ENCODE measurements around the gene TCAIM.

DNA sequence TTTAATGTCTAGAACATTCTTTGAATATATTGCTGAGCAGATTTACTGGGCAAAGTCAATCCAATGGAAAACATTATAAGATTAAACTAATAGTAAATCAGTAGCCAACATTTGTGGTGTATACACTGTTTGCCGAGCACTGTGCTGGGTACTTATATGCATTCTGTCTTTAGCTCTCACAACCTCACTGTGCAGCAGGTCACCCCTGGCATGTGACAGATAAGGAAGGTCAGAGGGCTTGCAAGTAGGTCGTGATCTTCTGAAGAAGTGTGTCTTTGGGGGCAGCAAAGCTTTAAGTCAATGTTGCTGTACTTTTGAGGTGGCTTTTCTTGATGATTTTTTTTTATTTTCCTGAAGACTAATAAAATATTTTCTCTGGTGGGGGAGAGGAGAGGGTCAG, 62.2 kb downstream of the TCAIM start:
- TF ChIP-seq ZFP3 (tag by site-specific recombination; IDR thresholded peaks at IDR 0.05; ENCODE audit: low read depth) (no peak), ZNF391 (tag by site-specific recombination; IDR thresholded peaks at IDR 0.05; ENCODE audit: borderline replicate concordance, low read depth) (no peak), ZNF24 (tag by site-specific recombination; IDR thresholded peaks at IDR 0.05) (no peak), ZNF830 (tag by site-specific recombination; IDR thresholded peaks at IDR 0.05; ENCODE audit: low read depth) (no peak), HOXC10 (CRISPR knock-in tag; IDR thresholded peaks at IDR 0.05) (no peak)
- TF ChIP-seq, protein P1, sequence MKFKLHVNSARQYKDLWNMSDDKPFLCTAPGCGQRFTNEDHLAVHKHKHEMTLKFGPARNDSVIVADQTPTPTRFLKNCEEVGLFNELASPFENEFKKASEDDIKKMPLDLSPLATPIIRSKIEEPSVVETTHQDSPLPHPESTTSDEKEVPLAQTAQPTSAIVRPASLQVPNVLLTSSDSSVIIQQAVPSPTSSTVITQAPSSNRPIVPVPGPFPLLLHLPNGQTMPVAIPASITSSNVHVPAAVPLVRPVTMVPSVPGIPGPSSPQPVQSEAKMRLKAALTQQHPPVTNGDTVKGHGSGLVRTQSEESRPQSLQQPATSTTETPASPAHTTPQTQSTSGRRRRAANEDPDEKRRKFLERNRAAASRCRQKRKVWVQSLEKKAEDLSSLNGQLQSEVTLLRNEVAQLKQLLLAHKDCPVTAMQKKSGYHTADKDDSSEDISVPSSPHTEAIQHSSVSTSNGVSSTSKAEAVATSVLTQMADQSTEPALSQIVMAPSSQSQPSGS (tag by site-specific recombination; IDR thresholded peaks at IDR 0.05; ENCODE audit: low read depth): no peak
- TF ChIP-seq, protein P2, sequence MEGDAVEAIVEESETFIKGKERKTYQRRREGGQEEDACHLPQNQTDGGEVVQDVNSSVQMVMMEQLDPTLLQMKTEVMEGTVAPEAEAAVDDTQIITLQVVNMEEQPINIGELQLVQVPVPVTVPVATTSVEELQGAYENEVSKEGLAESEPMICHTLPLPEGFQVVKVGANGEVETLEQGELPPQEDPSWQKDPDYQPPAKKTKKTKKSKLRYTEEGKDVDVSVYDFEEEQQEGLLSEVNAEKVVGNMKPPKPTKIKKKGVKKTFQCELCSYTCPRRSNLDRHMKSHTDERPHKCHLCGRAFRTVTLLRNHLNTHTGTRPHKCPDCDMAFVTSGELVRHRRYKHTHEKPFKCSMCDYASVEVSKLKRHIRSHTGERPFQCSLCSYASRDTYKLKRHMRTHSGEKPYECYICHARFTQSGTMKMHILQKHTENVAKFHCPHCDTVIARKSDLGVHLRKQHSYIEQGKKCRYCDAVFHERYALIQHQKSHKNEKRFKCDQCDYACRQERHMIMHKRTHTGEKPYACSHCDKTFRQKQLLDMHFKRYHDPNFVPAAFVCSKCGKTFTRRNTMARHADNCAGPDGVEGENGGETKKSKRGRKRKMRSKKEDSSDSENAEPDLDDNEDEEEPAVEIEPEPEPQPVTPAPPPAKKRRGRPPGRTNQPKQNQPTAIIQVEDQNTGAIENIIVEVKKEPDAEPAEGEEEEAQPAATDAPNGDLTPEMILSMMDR (tag by site-specific recombination; IDR thresholded peaks at IDR 0.05): no peak
- TF ChIP-seq, protein P3, sequence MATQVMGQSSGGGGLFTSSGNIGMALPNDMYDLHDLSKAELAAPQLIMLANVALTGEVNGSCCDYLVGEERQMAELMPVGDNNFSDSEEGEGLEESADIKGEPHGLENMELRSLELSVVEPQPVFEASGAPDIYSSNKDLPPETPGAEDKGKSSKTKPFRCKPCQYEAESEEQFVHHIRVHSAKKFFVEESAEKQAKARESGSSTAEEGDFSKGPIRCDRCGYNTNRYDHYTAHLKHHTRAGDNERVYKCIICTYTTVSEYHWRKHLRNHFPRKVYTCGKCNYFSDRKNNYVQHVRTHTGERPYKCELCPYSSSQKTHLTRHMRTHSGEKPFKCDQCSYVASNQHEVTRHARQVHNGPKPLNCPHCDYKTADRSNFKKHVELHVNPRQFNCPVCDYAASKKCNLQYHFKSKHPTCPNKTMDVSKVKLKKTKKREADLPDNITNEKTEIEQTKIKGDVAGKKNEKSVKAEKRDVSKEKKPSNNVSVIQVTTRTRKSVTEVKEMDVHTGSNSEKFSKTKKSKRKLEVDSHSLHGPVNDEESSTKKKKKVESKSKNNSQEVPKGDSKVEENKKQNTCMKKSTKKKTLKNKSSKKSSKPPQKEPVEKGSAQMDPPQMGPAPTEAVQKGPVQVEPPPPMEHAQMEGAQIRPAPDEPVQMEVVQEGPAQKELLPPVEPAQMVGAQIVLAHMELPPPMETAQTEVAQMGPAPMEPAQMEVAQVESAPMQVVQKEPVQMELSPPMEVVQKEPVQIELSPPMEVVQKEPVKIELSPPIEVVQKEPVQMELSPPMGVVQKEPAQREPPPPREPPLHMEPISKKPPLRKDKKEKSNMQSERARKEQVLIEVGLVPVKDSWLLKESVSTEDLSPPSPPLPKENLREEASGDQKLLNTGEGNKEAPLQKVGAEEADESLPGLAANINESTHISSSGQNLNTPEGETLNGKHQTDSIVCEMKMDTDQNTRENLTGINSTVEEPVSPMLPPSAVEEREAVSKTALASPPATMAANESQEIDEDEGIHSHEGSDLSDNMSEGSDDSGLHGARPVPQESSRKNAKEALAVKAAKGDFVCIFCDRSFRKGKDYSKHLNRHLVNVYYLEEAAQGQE (tag by site-specific recombination; IDR thresholded peaks at IDR 0.05): no peak
- TF ChIP-seq, protein P4, sequence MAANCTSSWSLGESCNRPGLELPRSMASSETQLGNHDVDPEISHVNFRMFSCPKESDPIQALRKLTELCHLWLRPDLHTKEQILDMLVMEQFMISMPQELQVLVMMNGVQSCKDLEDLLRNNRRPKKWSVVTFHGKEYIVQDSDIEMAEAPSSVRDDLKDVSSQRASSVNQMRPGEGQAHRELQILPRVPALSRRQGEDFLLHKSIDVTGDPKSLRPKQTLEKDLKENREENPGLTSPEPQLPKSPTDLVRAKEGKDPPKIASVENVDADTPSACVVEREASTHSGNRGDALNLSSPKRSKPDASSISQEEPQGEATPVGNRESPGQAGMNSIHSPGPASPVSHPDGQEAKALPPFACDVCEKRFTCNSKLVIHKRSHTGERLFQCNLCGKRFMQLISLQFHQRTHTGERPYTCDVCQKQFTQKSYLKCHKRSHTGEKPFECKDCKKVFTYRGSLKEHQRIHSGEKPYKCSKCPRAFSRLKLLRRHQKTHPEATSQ (tag by site-specific recombination; IDR thresholded peaks at IDR 0.05): no peak

All from HEK293 (cell line).